Right lobe of liver (tissue), 6 donors: ENCODE data around the gene MIGA1. TPM values are rescaled to one million over a fixed set of nuclear protein-coding genes. Genes with fewer than 3 reads are reported as not detected.
"Not testable (repeated sequence)": the region's sequence is repeated elsewhere in the genome, so short reads cannot be mapped to it uniquely, and the experiment has no call there.

Experiments used
- ATAC-seq, 4 donors: fragments of 200-7000 bp; cut with Tn5 transposase; one replicate each; pipeline ENCODE4 v1.9.1; 2020; ENCODE audit warnings: mild to moderate bottlenecking in 4 of 4, moderate library complexity in 4 of 4
- DNase-seq, 3 donors: peaks; one replicate each; pipeline ENCODE4 v3.0.0-alpha.2; 2020
- H3K27ac ChIP-seq, 3 donors: fragments of 200-600 bp; one replicate each; pipeline ENCODE4 v1.8.0; 2022
- H3K27me3 ChIP-seq, 2 donors: fragments of 200-600 bp; one replicate each; pipeline ENCODE4 v1.8.0; 2022
- H3K36me3 ChIP-seq, 4 donors: fragments of 200-600 bp; sonication (generic) in 1 of 4; one replicate each; pipeline versions ENCODE4 v1.5.1 to v1.8.0; 2017 to 2022; ENCODE audit warnings: control low read depth in 1 of 4
- H3K4me1 ChIP-seq, 4 donors: fragments of 200-600 bp; sonication (generic) in 1 of 4; one replicate each; pipeline versions ENCODE4 v1.5.1 to v1.8.0; 2017 to 2022; ENCODE audit warnings: control low read depth in 1 of 4
- H3K4me3 ChIP-seq, 3 donors: fragments of 200-600 bp; one replicate each; pipeline ENCODE4 v1.8.0; 2022
- H3K9me3 ChIP-seq, 4 donors: fragments of 200-600 bp; sonication (generic) in 1 of 4; one replicate each; pipeline versions ENCODE4 v1.5.1 to v1.8.0; 2017 to 2022; ENCODE audit warnings: control low read depth in 1 of 4
- POLR2A ChIP-seq: fragments of 450-650 bp; IDR thresholded peaks from one replicate; pipeline ENCODE4 v1.6.1; 2017; ENCODE audit warnings: antibody characterized with exemption, mild to moderate bottlenecking
- whole genome bisulfite sequencing: methylation state at CpG from one replicate; pipeline ENCODE4 v1.1.6; 2018; ENCODE audit warnings: low coverage, low lambda C conversion rate; ENCODE audit not compliant: insufficient coverage; ENCODE audit errors: missing lambda C conversion rate; 5-methylcytosine and 5-hydroxymethylcytosine counted together
- intact Hi-C, 2 donors: fragments of 100-400 bp; cut with DNase I; formaldehyde crosslinking; loops; one replicate each; pipeline versions ENCODE4 v1.11.2 to v1.14.1; 2022
- total RNA-seq, 6 experiments: library from RNA; depleted of rRNA in 2 of 6; stranded (reverse); fragments of >200 nt in 2 of 6; fragmentation: NEBNext Ultra II Directional in 3 of 6; extraction: Animal tissue kit (Norgen Biotek cat#: 25700) in 3 of 6; gene quantifications; one replicate each; pipeline versions ENCODE4 v1.1.0 to v1.2.4, GENCODE V29; 2016 to 2023
- TF ChIP-seq, protein P1 (sequence below), 4 donors: fragments of 200-600 bp in 3 of 4; fragments of 450-650 bp in 1 of 4; IDR thresholded peaks; one replicate each; pipeline versions ENCODE4 v1.5.1 to v1.8.0; 2016 to 2022; ENCODE audit warnings: antibody characterized with exemption in 4 of 4, mild to moderate bottlenecking in 2 of 4
- donor health status: DM: no; HTN: yes; CAD: no.
- donor health status: DM: no; HTN: no; CAD: no.
- donor health status: DM: no; HTN: no; CAD: no.
- donor health status: DM: no; HTN: yes; CAD: no.
- donor health status: DM: no; HTN: yes; CAD: no.

MIGA1 gene
- total RNA-seq, 6 experiments from 2014 or later = 7.7 to 12.2 (median 8.8) TPM

DNA sequence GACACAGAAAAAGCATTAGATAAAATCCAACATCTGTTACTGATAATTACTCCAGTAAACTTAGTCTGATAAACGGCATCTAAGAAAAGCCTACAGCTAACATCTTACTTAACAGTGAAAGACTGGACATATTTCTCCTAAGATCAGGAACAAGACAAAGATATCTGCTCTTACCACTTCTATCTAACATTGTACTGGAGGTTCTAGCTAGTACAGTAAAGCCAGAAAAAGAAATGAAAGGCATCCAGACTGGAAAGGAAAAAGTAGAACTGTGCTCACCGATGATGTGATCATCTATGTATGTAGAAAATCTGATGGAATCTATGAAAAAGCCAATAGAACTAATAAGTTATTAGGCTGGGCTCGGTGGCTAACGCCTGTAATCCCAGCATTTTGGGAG, 130.7 kb downstream of the MIGA1 start:
- H3K27ac ChIP-seq = no peak overlapping the region
- DNase-seq = no peak
- peaks cover 0 to 5% (median 0%) of the 10 kb centered on the region in 4 donors for H3K4me1 ChIP-seq
- no peak overlapping the region for H3K4me3 ChIP-seq
- no peaks in the 10 kb centered on the region for H3K36me3 ChIP-seq
- TF ChIP-seq, protein P1, sequence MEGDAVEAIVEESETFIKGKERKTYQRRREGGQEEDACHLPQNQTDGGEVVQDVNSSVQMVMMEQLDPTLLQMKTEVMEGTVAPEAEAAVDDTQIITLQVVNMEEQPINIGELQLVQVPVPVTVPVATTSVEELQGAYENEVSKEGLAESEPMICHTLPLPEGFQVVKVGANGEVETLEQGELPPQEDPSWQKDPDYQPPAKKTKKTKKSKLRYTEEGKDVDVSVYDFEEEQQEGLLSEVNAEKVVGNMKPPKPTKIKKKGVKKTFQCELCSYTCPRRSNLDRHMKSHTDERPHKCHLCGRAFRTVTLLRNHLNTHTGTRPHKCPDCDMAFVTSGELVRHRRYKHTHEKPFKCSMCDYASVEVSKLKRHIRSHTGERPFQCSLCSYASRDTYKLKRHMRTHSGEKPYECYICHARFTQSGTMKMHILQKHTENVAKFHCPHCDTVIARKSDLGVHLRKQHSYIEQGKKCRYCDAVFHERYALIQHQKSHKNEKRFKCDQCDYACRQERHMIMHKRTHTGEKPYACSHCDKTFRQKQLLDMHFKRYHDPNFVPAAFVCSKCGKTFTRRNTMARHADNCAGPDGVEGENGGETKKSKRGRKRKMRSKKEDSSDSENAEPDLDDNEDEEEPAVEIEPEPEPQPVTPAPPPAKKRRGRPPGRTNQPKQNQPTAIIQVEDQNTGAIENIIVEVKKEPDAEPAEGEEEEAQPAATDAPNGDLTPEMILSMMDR (IDR thresholded peaks at IDR 0.05) = no peak
- no peak for TF ChIP-seq POLR2A
- ATAC-seq = no peak
- no peaks in the 10 kb centered on the region for H3K9me3 ChIP-seq
- H3K27me3 ChIP-seq = no peaks in the 10 kb centered on the region
- 82% methylated on average over 3 of the region's 4 CpGs for WGBS
- intact Hi-C loops = no loop called here

DNA sequence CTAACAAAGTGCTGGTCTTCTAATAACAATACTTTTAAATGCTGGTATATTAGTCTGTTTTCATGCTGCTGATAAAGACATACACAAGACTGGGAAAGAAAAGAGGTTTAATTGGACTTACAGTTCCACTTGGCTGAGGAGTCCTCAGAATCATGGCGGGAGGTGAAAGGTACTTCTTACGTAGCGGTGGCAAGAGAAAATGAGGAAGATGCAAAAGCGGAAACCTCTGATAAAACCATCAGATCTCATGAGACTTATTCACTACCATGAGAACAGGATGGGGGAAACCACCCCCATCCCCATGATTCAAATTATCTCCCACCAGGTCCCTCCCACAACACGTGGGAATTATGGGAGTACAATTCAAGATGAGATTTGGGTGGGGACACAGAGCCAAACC, 139.5 kb downstream of the MIGA1 start:
- H3K27me3 ChIP-seq, ATAC-seq, DNase-seq, H3K27ac ChIP-seq, H3K36me3 ChIP-seq, H3K4me1 ChIP-seq, H3K9me3 ChIP-seq, H3K4me3 ChIP-seq, intact Hi-C loops: not testable (repeated sequence)
- 81% methylated on average over 5 of the region's 5 CpGs for WGBS

DNA sequence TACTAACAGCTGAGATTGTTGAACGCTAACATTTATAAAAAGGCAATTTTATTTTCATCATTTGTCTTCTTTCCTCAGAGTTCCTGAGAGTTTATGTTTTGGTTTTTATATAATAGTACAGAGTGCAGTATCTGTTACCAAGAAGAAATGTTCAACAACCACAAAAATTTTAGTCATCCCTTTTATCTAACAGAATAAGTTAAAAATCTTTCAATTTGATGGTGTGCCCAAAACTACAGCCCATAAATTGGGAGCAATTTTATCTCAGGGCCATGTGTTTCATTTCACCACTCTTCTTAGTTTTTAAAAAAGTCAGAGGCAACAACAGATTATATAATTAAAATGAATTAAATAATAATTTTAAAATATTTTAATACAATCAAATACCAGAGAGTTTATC, 146.1 kb downstream of the MIGA1 start:
- ATAC-seq (no peak), DNase-seq (no peak)
- Histone ChIP-seq H3K36me3 (no peaks in the 10 kb centered on the region), H3K9me3 (no peaks in the 10 kb centered on the region), H3K27ac (no peak overlapping the region), H3K4me1 (no peaks in the 10 kb centered on the region), H3K27me3 (no peaks in the 10 kb centered on the region), H3K4me3 (no peak overlapping the region)
- WGBS = 85% methylated on average over 1 of the region's 1 CpG
- TF ChIP-seq, protein P1 (IDR thresholded peaks at IDR 0.05) = no peak
- TF ChIP-seq POLR2A = no peak
- intact Hi-C loops = no loop called here

DNA sequence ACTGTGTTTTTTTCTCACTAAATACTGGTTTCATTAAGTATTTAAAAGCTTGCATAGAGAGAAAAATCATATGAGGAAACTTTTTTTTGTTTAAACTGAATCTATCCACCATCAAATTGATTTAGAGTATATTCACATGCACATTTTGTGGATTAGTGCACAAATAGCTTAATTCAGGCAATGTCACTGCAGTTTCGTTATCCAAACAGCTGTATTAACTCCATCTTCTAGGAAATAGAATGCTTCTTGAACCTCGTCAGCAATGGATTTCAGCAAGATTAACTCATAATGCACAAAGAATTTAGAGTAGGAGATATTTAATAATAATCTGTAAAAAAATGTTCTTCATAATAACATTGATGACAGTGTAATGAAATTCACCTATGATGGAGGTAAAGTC, 146.5 kb downstream of the MIGA1 start:
- Histone ChIP-seq H3K4me3 (no peak overlapping the region), H3K4me1 (no peaks in the 10 kb centered on the region), H3K36me3 (no peaks in the 10 kb centered on the region), H3K27me3 (no peaks in the 10 kb centered on the region), H3K9me3 (no peaks in the 10 kb centered on the region), H3K27ac (no peak overlapping the region)
- intact Hi-C loops = no loop called here
- no peak for DNase-seq
- TF ChIP-seq, protein P1 (IDR thresholded peaks at IDR 0.05) = no peak
- TF ChIP-seq POLR2A = no peak
- 78% methylated on average over 2 of the region's 2 CpGs for WGBS
- no peak for ATAC-seq

DNA sequence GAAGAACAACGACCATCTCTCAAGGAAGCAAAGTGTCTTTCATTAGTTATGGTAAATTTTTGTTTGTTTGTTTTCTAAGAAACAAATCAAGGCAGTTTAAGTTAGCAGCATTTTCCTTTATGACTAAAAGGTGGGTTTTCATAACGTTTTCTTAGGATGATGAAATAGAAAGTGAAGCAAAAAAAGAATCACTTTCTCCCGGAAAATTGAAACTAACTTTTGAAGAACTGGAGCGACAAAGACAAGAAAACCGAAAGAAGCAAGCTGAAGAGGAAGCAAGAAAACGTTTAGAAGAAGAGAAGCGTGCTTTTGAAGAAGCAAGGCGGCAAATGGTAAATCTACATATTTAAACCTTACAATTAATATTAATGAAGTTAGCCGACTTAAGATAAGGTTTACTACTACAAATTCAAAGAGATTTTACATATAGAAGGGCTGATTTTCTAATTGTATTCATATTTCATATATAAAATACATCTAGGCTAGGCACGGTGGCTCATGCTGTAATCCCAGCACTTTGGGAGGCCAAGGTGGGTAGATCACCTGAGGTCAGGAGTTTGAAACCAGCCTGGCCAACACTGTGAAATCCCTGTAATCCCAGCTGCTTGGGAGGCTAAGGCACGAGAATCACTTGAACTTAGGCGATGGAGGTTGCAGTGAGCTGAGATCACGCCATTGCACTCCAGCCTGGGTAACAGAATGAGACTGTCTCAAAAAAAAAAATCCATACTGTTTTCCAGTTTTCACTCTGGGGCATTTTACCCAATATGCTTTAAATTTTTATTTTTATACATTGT, 147.3 kb downstream of the MIGA1 start:
- Histone ChIP-seq H3K4me3 (no peak overlapping the region), H3K9me3 (no peaks in the 10 kb centered on the region), H3K36me3 (no peaks in the 10 kb centered on the region), H3K4me1 (no peaks in the 10 kb centered on the region), H3K27me3 (no peaks in the 10 kb centered on the region), H3K27ac (no peak overlapping the region)
- ATAC-seq (no peak), DNase-seq (no peak)
- intact Hi-C loops = no loop called here
- 49% methylated on average over 13 of the region's 13 CpGs for whole genome bisulfite sequencing
- no peak for TF ChIP-seq POLR2A
- TF ChIP-seq, protein P1 (IDR thresholded peaks at IDR 0.05) = no peak
